ENCODE data around the gene GFRA4.

Gene GFRA4, protein sequence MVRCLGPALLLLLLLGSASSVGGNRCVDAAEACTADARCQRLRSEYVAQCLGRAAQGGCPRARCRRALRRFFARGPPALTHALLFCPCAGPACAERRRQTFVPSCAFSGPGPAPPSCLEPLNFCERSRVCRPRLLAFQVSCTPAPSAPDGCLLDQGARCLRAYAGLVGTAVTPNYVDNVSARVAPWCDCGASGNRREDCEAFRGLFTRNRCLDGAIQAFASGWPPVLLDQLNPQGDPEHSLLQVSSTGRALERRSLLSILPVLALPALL

GRCh38 chr20:3663031-3663701 lies at the start of gene GFRA4:
TSS of gene GFRA4 (minus strand) at chr20:3663399. CDS start at chr20:3663399, 0 bp downstream.
- POLR2A ChIA-PET: no interaction called here

GRCh38 chr20:3712279-3712873 lies 49.2 kb upstream of the GFRA4 start, which contains the start of gene SIGLEC1:
TSS of gene SIGLEC1 (minus strand) at chr20:3712600. CDS start at chr20:3707128, 5,472 bp downstream.
- ChIA-PET CTCF (interaction anchor here (27.2 kb wide), 1 partner anchor 26 kb away, joined by 1151 read pairs; the partner anchor contains the start of gene ADAM33), POLR2A (no interaction called here)
- TF ChIP-seq, protein P1, sequence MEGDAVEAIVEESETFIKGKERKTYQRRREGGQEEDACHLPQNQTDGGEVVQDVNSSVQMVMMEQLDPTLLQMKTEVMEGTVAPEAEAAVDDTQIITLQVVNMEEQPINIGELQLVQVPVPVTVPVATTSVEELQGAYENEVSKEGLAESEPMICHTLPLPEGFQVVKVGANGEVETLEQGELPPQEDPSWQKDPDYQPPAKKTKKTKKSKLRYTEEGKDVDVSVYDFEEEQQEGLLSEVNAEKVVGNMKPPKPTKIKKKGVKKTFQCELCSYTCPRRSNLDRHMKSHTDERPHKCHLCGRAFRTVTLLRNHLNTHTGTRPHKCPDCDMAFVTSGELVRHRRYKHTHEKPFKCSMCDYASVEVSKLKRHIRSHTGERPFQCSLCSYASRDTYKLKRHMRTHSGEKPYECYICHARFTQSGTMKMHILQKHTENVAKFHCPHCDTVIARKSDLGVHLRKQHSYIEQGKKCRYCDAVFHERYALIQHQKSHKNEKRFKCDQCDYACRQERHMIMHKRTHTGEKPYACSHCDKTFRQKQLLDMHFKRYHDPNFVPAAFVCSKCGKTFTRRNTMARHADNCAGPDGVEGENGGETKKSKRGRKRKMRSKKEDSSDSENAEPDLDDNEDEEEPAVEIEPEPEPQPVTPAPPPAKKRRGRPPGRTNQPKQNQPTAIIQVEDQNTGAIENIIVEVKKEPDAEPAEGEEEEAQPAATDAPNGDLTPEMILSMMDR (IDR thresholded peaks at IDR 0.05; ENCODE audit: insufficient read depth, low read length, missing control alignments): no peak
- H3K4me3 ChIP-seq (ENCODE audit: low read depth, low read length): no peak within 1 kb of the TSS
- DNase-seq (ENCODE audit: low read depth, low spot score): no peak

More at GRCh38 chr20:3663031-3663701, at the start of gene GFRA4:
- no peak within 1 kb of the TSS for H3K4me3 ChIP-seq (ENCODE audit: low read depth, low read length)
- CTCF ChIA-PET: interaction anchor here (1.4 kb wide), 1 partner anchor 48 kb away, joined by 3 read pairs; no protein-coding TSS in a partner anchor
- TF ChIP-seq, protein P1 (IDR thresholded peaks at IDR 0.05; ENCODE audit: insufficient read depth, low read length, missing control alignments): no peak
- DNase-seq (ENCODE audit: low read depth, low spot score): no peak

- no peak for DNase-seq (ENCODE audit: low read depth, low spot score)
- H3K4me3 ChIP-seq (ENCODE audit: low read depth, low read length): no peak overlapping the region
- ChIA-PET POLR2A (interaction anchor here (0.8 kb wide), 1 partner anchor 34 kb away, joined by 5 read pairs; no protein-coding TSS in a partner anchor), CTCF (interaction anchor here (0.6 to 27.2 kb wide), 38 partner anchors 8 to 361 kb away, joined by 3 to 1151 read pairs (median 6); partner anchors contain the start of genes ADAM33, ADISSP, AP5S1 and CENPB)
- TF ChIP-seq, protein P1 (IDR thresholded peaks at IDR 0.05; ENCODE audit: insufficient read depth, low read length, missing control alignments): peak; percentile 2
Observed at GRCh38 chr20:3711484-3711941, 48.3 kb upstream of the GFRA4 start.

DNA sequence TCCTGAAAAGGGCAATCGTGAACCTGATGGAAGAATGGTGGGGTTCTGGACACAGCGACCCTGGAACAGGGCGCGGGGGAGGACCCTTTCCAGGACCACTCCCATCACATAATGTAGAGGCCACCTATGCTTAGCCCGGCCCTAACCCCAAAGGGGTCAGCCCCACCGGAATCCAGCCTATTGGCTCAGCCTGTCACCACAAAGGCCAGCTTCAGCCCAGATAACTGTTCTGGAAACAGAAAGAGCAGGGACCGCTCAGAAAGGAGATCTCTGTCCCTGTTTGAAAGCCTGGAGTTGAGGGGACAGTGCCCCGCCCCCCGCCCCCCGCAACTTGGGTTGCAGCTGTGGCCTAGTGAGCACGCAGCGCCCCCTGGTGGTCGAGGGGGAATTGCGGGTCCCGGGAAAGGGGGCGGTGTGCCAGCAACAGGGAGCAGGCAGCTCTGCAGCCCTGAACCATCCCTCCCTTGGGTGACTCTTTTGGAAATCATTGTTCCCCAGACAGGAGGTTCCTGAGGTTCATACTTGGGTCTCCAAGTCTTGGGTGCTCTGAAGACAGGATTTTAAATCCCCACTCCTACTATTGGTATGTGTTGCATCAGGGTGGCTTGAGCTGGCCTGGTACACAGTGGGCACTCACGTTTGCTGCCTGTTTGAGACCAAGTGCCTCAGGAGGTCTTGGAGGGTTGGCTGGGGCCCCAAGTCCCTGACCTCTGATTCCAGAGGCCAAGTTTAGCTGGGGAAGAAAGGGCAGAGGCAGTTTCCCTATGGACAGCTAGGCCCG lies 47.7 kb upstream of the GFRA4 start:
- POLR2A ChIA-PET: interaction anchor here (0.8 kb wide), 1 partner anchor 34 kb away, joined by 5 read pairs; no protein-coding TSS in a partner anchor
- TF ChIP-seq, protein P1 (IDR thresholded peaks at IDR 0.05; ENCODE audit: insufficient read depth, low read length, missing control alignments): peak; percentile 94
- CTCF ChIA-PET: interaction anchor here (0.6 to 27.2 kb wide), 46 partner anchors 9 to 361 kb away, joined by 3 to 1151 read pairs (median 4); partner anchors contain the start of genes ADAM33, ADISSP, AP5S1 and CENPB
- no peak overlapping the region for H3K4me3 ChIP-seq (ENCODE audit: low read depth, low read length)
- DNase-seq (ENCODE audit: low read depth, low spot score): no peak

- TF ChIP-seq, protein P1 (IDR thresholded peaks at IDR 0.05; ENCODE audit: insufficient read depth, low read length, missing control alignments): no peak
- POLR2A ChIA-PET: no interaction called here
- CTCF ChIA-PET: interaction anchor here (0.6 to 27.2 kb wide), 29 partner anchors 10 to 296 kb away, joined by 3 to 1151 read pairs (median 8); partner anchors contain the start of genes ADAM33, AP5S1, CENPB and HSPA12B
- DNase-seq (ENCODE audit: low read depth, low spot score): no peak
- H3K4me3 ChIP-seq (ENCODE audit: low read depth, low read length): no peak overlapping the region
Observed at GRCh38 chr20:3710011-3710466, 46.8 kb upstream of the GFRA4 start.

All from AG04449 (cell line).